ENCODE measurements around the gene CCDC50.

DNA sequence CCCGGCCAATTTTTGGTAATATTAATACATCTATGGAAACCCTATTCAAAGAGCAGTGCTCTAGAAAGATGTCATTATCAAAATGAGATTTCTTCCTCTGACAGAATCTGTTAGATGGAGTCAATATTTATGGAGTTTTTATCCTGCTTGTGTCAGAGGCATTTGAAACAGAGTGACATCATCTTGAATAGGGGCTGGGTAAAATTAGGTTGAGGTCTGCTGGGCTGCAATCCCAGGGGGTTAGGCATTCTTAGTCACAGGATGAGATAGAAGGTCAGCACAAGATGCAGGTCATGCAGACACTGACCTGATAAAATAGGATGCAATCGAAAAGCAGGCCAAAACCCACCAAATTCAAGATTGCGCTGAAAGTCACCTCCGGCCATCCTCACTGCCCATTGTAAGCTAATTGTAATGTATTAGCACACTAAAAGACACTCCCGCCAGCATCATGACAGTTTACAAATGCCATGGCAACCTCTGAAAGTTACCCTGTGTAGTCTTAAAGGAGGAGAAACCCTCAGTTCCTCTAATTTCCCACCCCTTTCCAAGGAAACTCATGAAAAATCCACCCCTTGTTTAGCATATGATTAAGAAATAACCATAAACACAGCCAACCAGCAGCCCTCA, 27.3 kb upstream of the CCDC50 start:
- TF ChIP-seq CTCF (conservative IDR thresholded peaks at IDR 0.05; ENCODE audit: low read length) (no peak), EZH2phosphoT487 (IDR thresholded peaks at IDR 0.05; ENCODE audit: borderline replicate concordance) (no peak)

Data from Loucy (cell line).